WERI-Rb-1 (cell line): Measurements from ENCODE around the gene GPR84.

ENCODE experiments used
- DNase-seq: peaks from one replicate; pipeline ENCODE4 v3.0.0-alpha.2; 2020
- H3K27ac ChIP-seq: fragments of 250-450 bp; sonication (Bioruptor Pico); 2 replicates; pipeline ENCODE4 v1.5.1; 2020; ENCODE audit warnings: mild to moderate bottlenecking, moderate library complexity
- H3K27me3 ChIP-seq: fragments of 250-450 bp; sonication (Bioruptor Pico); 2 replicates; pipeline ENCODE4 v1.5.1; 2021; ENCODE audit warnings: mild to moderate bottlenecking, low read depth, moderate library complexity; ENCODE audit not compliant: insufficient read depth, severe bottlenecking
- H3K36me3 ChIP-seq: fragments of 250-450 bp; sonication (Bioruptor Pico); 2 replicates; pipeline ENCODE4 v1.5.1; 2020; ENCODE audit warnings: mild to moderate bottlenecking, moderate library complexity
- H3K4me3 ChIP-seq: 2 replicates; pipeline ENCODE4 v1.5.1; 2011; ENCODE audit warnings: low read depth, mild to moderate bottlenecking, control low read depth, low read length
- H3K9me3 ChIP-seq: fragments of 250-450 bp; sonication (Bioruptor Pico); 2 replicates; pipeline ENCODE4 v1.5.1; 2021; ENCODE audit warnings: mild to moderate bottlenecking, moderate library complexity; ENCODE audit not compliant: severe bottlenecking
- TF ChIP-seq, protein P1 (sequence below): IDR thresholded peaks from 2 replicates; pipeline ENCODE4 v1.5.1; 2011; ENCODE audit warnings: low read depth, mild to moderate bottlenecking, control low read depth, inconsistent platforms, low read length

GPR84 gene

GRCh38 chr12:54337280-54337842 lies 26.9 kb downstream of the GPR84 start:
- TF ChIP-seq, protein P1, sequence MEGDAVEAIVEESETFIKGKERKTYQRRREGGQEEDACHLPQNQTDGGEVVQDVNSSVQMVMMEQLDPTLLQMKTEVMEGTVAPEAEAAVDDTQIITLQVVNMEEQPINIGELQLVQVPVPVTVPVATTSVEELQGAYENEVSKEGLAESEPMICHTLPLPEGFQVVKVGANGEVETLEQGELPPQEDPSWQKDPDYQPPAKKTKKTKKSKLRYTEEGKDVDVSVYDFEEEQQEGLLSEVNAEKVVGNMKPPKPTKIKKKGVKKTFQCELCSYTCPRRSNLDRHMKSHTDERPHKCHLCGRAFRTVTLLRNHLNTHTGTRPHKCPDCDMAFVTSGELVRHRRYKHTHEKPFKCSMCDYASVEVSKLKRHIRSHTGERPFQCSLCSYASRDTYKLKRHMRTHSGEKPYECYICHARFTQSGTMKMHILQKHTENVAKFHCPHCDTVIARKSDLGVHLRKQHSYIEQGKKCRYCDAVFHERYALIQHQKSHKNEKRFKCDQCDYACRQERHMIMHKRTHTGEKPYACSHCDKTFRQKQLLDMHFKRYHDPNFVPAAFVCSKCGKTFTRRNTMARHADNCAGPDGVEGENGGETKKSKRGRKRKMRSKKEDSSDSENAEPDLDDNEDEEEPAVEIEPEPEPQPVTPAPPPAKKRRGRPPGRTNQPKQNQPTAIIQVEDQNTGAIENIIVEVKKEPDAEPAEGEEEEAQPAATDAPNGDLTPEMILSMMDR, result peak; percentile 40; the same call in 1 of the 2 replicates
- Histone ChIP-seq H3K36me3 (peaks cover 1% of the 10 kb centered on the region; the same call in 1 of the 2 replicates), H3K4me3 (no peak overlapping the region), H3K9me3 (no peaks in the 10 kb centered on the region), H3K27ac (peak overlapping the region; percentile 36; the same call in 1 of the 2 replicates), H3K27me3 (no peaks in the 10 kb centered on the region)
- DNase-seq, result peak; percentile 42

- Histone ChIP-seq H3K27me3 (no peaks in the 10 kb centered on the region), H3K27ac (no peak overlapping the region), H3K36me3 (no peaks in the 10 kb centered on the region; the same call in 1 of the 2 replicates), H3K4me3 (no peak overlapping the region), H3K9me3 (no peaks in the 10 kb centered on the region)
- DNase-seq, result no peak
- TF ChIP-seq, protein P1, result no peak
Measured at GRCh38 chr12:54333420-54334034, 30.8 kb downstream of the GPR84 start.

DNA sequence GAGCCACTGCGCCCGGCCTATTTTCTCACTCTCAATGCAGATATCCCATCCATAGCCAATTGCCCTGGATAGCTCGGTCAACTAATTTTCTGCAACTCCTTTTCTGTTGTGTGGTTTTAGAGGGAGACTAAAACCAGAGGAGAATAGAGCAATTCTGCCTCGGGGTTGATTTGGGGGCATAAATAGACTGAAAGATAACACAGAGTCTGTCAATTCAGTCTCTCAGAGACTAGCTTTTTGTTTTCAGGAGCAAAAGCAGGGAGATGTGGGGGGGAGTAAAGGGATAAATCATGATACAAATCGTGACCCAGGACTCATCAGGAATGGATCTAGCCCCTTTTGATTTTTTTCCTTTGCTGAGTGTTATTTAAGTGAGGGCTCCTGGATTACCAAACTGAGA lies 32.8 kb downstream of the GPR84 start:
- H3K9me3 ChIP-seq, result no peaks in the 10 kb centered on the region
- DNase-seq, result no peak
- no peak overlapping the region for H3K27ac ChIP-seq
- H3K4me3 ChIP-seq, result no peak overlapping the region
- TF ChIP-seq, protein P1, result no peak
- no peaks in the 10 kb centered on the region for H3K27me3 ChIP-seq
- H3K36me3 ChIP-seq, result no peaks in the 10 kb centered on the region; the same call in 1 of the 2 replicates

DNA sequence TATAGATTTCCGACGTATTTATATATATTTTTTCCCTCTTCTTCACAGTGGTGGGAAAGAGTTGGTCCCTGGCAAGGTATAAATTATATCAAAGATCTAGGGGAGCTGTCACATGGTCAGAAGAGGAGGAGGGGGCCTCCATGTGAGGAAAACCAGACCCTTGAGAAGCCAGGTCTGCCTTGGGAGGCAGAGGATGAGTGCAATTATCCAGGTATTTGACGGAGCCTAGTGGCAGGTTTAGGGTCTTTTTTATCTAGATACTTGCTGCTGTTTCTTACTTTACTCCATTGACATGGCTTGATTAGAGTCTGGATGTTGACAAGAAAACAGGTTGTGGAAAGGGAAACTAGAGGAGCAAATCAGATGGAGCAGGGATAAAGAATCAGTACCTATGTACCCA lies 33.8 kb downstream of the GPR84 start:
- Histone ChIP-seq H3K27ac (no peak overlapping the region), H3K36me3 (no peaks in the 10 kb centered on the region; the same call in 1 of the 2 replicates), H3K9me3 (no peaks in the 10 kb centered on the region), H3K4me3 (no peak overlapping the region), H3K27me3 (no peaks in the 10 kb centered on the region)
- TF ChIP-seq, protein P1, result no peak
- DNase-seq, result no peak

GRCh38 chr12:54329759-54330158 lies 34.5 kb downstream of the GPR84 start:
- Histone ChIP-seq H3K9me3 (no peaks in the 10 kb centered on the region), H3K27ac (peak overlapping the region; percentile 9; the same call in 1 of the 2 replicates), H3K27me3 (no peaks in the 10 kb centered on the region), H3K4me3 (no peak overlapping the region), H3K36me3 (no peaks in the 10 kb centered on the region; the same call in 1 of the 2 replicates)
- TF ChIP-seq, protein P1, result no peak
- peak; percentile 28 for DNase-seq
